GM12892 (cell line): ENCODE results near the gene FTO.

ENCODE experiments used
- POLR2A ChIP-seq: IDR thresholded peaks from 2 replicates; pipeline ENCODE4 v1.6.1; 2011; ENCODE audit warnings: low read depth, low read length, control low read depth
- TAF1 ChIP-seq: IDR thresholded peaks from 2 replicates; pipeline ENCODE4 v1.6.1; 2011; ENCODE audit warnings: low read depth, mild to moderate bottlenecking, control low read depth, low read length, borderline replicate concordance

GRCh38 chr16:53755026-53755910, 51.3 kb downstream of the FTO start:
- TF ChIP-seq POLR2A (no peak), TAF1 (no peak)
